A673 (cell line): ENCODE results near the gene HMGCLL1. TPM values are rescaled to one million over a fixed set of nuclear protein-coding genes. Genes with fewer than 3 reads are reported as not detected.

Source experiments
- BruUV-seq: library from RNA; stranded (reverse); fragments of 400-500 nt; replicated peaks from 2 replicates; lab custom pipeline; 2021; lab: Mats Ljungman, UMichigan
- CTCF ChIA-PET: fragments of 300-600 bp; sonication (Branson Sonifier 250); formaldehyde crosslinking; loops from one replicate; lab custom pipeline; 2022; ENCODE audit warnings: antibody characterized with exemption; lab: Charles Lee
- POLR2A ChIA-PET: fragments of 300-600 bp; sonication (Branson Sonifier 250); formaldehyde crosslinking; loops from one replicate; lab custom pipeline; 2022; ENCODE audit warnings: antibody characterized with exemption; ENCODE audit not compliant: low non-redundant PET; lab: Charles Lee
- DNase-seq: peaks from one replicate; pipeline ENCODE4 v3.0.0-alpha.2; 2015; ENCODE audit warnings: low spot score
- H3K27ac ChIP-seq: fragments of 200-600 bp; sonication (generic); 2 replicates; pipeline ENCODE4 v1.5.1; 2016; ENCODE audit warnings: mixed run types, low read depth, mild to moderate bottlenecking, mixed read lengths, antibody characterized with exemption, low read length; ENCODE audit not compliant: poor library complexity, severe bottlenecking
- H3K27me3 ChIP-seq: fragments of 200-600 bp; sonication (generic); replicated peaks from 2 replicates; pipeline ENCODE4 v1.6.1; 2017; ENCODE audit warnings: mixed run types, low read depth, mild to moderate bottlenecking, mixed read lengths, antibody characterized with exemption, low read length; ENCODE audit not compliant: insufficient read depth, poor library complexity
- H3K36me3 ChIP-seq: fragments of 200-600 bp; sonication (generic); 2 replicates; pipeline ENCODE4 v1.6.1; 2016; ENCODE audit warnings: mixed run types, mild to moderate bottlenecking, mixed read lengths, antibody characterized with exemption, low read length; ENCODE audit not compliant: insufficient read depth, poor library complexity, severe bottlenecking
- H3K4me1 ChIP-seq: fragments of 200-600 bp; sonication (generic); 2 replicates; pipeline ENCODE4 v1.6.1; 2017; ENCODE audit warnings: mixed run types, mild to moderate bottlenecking, mixed read lengths, antibody characterized with exemption, low read length; ENCODE audit not compliant: insufficient read depth, poor library complexity, severe bottlenecking
- H3K4me3 ChIP-seq: fragments of 200-600 bp; sonication (generic); 2 replicates; pipeline ENCODE4 v1.5.1; 2016; ENCODE audit warnings: low read depth, mixed run types, mild to moderate bottlenecking, mixed read lengths, low read length; ENCODE audit not compliant: poor library complexity, severe bottlenecking
- H3K9me3 ChIP-seq: fragments of 200-600 bp; sonication (generic); 2 replicates; pipeline ENCODE4 v1.6.1; 2016; ENCODE audit warnings: mixed run types, low read depth, mild to moderate bottlenecking, mixed read lengths, antibody characterized with exemption, low read length; ENCODE audit not compliant: poor library complexity, severe bottlenecking
- EZH2 ChIP-seq: fragments of 200-600 bp; sonication (generic); IDR thresholded peaks from 2 replicates; pipeline ENCODE4 v1.6.1; 2017; ENCODE audit warnings: borderline replicate concordance, low read depth, mild to moderate bottlenecking, mixed read lengths, antibody characterized with exemption, low read length; ENCODE audit not compliant: poor library complexity, severe bottlenecking
- intact Hi-C: fragments of 100-400 bp; cut with micrococcal nuclease; formaldehyde crosslinking; loops from one replicate; pipeline ENCODE4 v1.10.0; 2022; ENCODE audit not compliant: unreplicated experiment
- total RNA-seq: library from RNA; stranded (reverse); gene quantifications from 2 replicates; pipeline ENCODE4 v1.2.3, GENCODE V29; 2021
- TF ChIP-seq, protein P1 (sequence below): fragments of 300-800, 200-600 bp; sonication (generic); conservative IDR thresholded peaks from 2 replicates; pipeline ENCODE4 v1.5.1; 2017; ENCODE audit warnings: low read depth, mild to moderate bottlenecking, antibody characterized with exemption, low read length, moderate library complexity, mixed read lengths

The HMGCLL1 gene
- total RNA-seq, 1 experiment from 2014 or later: not detected

GRCh38 chr6:55574556-55574955 is 4.4 kb downstream of the HMGCLL1 start:
- ChIA-PET POLR2A (no interaction called here), CTCF (no interaction called here)
- intact Hi-C loops: no loop called here
- no peak overlapping the region for H3K4me3 ChIP-seq
- peaks cover 4% of the 10 kb centered on the region for H3K9me3 ChIP-seq
- peaks cover 18% of the 10 kb centered on the region for H3K27me3 ChIP-seq
- no TSS peak for BruUV-seq
- DNase-seq: no peak
- TF ChIP-seq, protein P1, sequence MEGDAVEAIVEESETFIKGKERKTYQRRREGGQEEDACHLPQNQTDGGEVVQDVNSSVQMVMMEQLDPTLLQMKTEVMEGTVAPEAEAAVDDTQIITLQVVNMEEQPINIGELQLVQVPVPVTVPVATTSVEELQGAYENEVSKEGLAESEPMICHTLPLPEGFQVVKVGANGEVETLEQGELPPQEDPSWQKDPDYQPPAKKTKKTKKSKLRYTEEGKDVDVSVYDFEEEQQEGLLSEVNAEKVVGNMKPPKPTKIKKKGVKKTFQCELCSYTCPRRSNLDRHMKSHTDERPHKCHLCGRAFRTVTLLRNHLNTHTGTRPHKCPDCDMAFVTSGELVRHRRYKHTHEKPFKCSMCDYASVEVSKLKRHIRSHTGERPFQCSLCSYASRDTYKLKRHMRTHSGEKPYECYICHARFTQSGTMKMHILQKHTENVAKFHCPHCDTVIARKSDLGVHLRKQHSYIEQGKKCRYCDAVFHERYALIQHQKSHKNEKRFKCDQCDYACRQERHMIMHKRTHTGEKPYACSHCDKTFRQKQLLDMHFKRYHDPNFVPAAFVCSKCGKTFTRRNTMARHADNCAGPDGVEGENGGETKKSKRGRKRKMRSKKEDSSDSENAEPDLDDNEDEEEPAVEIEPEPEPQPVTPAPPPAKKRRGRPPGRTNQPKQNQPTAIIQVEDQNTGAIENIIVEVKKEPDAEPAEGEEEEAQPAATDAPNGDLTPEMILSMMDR: no peak
- no peak for TF ChIP-seq EZH2
- H3K27ac ChIP-seq: no peak overlapping the region
- H3K4me1 ChIP-seq: peaks cover 5% of the 10 kb centered on the region
- no peaks in the 10 kb centered on the region for H3K36me3 ChIP-seq

DNA sequence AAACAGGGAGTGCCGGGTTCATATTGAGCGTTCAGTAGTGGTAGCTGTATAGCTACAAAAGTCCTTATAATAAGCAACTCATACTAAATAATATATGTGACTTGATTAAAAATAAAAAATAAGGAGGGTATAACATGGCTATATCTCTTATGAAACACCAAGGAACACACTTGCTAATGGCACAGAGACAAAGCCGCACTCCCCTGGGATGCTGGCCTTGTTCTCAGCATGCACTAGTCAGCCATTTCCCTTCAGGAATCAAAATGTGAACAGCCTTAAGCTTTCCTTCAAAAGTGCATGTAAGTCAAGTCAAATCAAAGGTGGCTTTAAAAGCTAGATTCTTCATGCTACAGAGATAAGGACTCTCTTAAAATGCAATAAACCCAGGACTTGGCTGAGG is 9.4 kb downstream of the HMGCLL1 start:
- ChIA-PET POLR2A (no interaction called here), CTCF (no interaction called here)
- Histone ChIP-seq H3K4me1 (no peaks in the 10 kb centered on the region), H3K27me3 (no peaks in the 10 kb centered on the region), H3K27ac (no peak overlapping the region), H3K9me3 (peaks cover 4% of the 10 kb centered on the region), H3K4me3 (no peak overlapping the region), H3K36me3 (no peaks in the 10 kb centered on the region)
- DNase-seq: no peak
- TF ChIP-seq, protein P1: no peak
- TF ChIP-seq EZH2: no peak
- BruUV-seq: no TSS peak
- intact Hi-C loops: no loop called here

DNA sequence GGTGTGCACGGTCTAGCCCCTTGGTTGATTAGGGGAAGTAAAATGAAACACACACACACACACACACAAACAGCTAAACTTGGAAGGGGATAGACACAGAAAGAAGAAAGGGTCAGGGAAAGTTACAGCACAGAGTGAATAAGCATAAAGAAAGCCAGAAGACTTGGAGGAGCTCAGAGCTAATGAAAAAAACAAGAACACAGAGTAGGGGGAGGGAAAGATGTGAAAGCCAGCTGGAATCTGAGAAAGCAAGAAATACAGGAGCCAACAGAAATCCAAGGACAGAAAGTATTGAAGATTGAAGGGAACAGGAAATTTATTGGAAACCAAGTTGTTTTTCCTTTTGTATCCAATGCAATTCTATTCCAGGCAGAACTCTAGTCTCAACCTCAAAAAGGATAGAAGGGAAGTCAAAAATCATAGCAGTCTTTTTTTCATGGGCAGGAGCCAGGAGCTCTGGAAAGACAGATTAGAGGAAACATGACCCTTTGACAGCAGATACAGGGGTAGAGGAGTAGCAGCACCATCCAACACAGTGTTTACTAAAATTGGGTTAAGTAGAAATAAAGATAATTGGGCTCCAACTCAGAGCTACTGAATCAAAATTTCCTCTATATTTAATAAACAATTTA is 10.1 kb downstream of the HMGCLL1 start:
- intact Hi-C loops: no loop called here
- H3K4me1 ChIP-seq: no peaks in the 10 kb centered on the region
- POLR2A ChIA-PET: no interaction called here
- TF ChIP-seq EZH2: no peak
- TF ChIP-seq, protein P1: no peak
- no peaks in the 10 kb centered on the region for H3K27me3 ChIP-seq
- no peak overlapping the region for H3K4me3 ChIP-seq
- no peaks in the 10 kb centered on the region for H3K36me3 ChIP-seq
- BruUV-seq: no TSS peak
- no peak overlapping the region for H3K27ac ChIP-seq
- no peak for DNase-seq
- peaks cover 4% of the 10 kb centered on the region for H3K9me3 ChIP-seq
- CTCF ChIA-PET: interaction anchor here (0.5 kb wide), 1 partner anchor 871 kb away, joined by 7 read pairs; no protein-coding TSS in a partner anchor
